CD14-positive monocyte (primary cell): ENCODE results near the gene KIAA1191. TPM values are rescaled to one million over a fixed set of nuclear protein-coding genes. Genes with fewer than 3 reads are reported as not detected.

Experiments used
- DNase-seq, 3 donors: peaks; one replicate each; pipeline ENCODE4 v3.0.0-alpha.2; 2011 to 2022
- H2AFZ ChIP-seq: 2 replicates; pipeline ENCODE4 v1.6.0; 2012; ENCODE audit warnings: mild to moderate bottlenecking, low read depth, low read length, inconsistent platforms; ENCODE audit not compliant: insufficient read depth, poor library complexity, severe bottlenecking
- H3K27ac ChIP-seq, 2 donors: 1 replicate in 1 of 2; 2 replicates in 1 of 2; pipeline ENCODE4 v1.5.1; 2012 to 2013; ENCODE audit warnings: low read length in 2 of 2, control low read depth in 1 of 2, inconsistent platforms in 1 of 2, low read depth in 1 of 2, mild to moderate bottlenecking in 1 of 2
- H3K27me3 ChIP-seq, 2 donors: one replicate each; pipeline versions ENCODE4 v1.6.0 to v1.6.1; 2011 to 2013; ENCODE audit warnings: low read length in 2 of 2; ENCODE audit not compliant: control insufficient read depth in 2 of 2, insufficient read depth in 2 of 2
- H3K36me3 ChIP-seq, 2 donors: replicated peaks in 1 of 2; 1 replicate in 1 of 2; 2 replicates in 1 of 2; pipeline versions ENCODE4 v1.5.1 to v1.6.1; 2012 to 2013; ENCODE audit warnings: low read length in 2 of 2, control low read depth in 1 of 2, inconsistent platforms in 1 of 2, mild to moderate bottlenecking in 1 of 2; ENCODE audit not compliant: insufficient read depth in 2 of 2, control insufficient read depth in 1 of 2
- H3K4me1 ChIP-seq, 2 donors: 1 replicate in 1 of 2; 2 replicates in 1 of 2; pipeline versions ENCODE4 v1.5.1 to v1.6.1; 2012 to 2013; ENCODE audit warnings: low read length in 2 of 2, control low read depth in 1 of 2, inconsistent platforms in 1 of 2, mild to moderate bottlenecking in 1 of 2, moderate library complexity in 1 of 2; ENCODE audit not compliant: insufficient read depth in 2 of 2, control insufficient read depth in 1 of 2
- H3K4me2 ChIP-seq: replicated peaks from 2 replicates; pipeline ENCODE3; 2012; ENCODE audit warnings: low read length, moderate library complexity, mild to moderate bottlenecking; ENCODE audit not compliant: poor library complexity, severe bottlenecking; ENCODE audit errors: extremely low read depth
- H3K4me3 ChIP-seq, 3 experiments: fragments of 200-600 bp in 1 of 3; sonication (generic) in 1 of 3; replicated peaks in 1 of 3; 1 replicate in 2 of 3; 2 replicates in 1 of 3; pipeline ENCODE4 v1.5.1; 2011 to 2013; ENCODE audit warnings: low read length in 3 of 3, mild to moderate bottlenecking in 3 of 3, control low read depth in 2 of 3, low read depth in 2 of 3, inconsistent platforms in 1 of 3, moderate library complexity in 1 of 3
- H3K79me2 ChIP-seq: 2 replicates; pipeline ENCODE4 v1.6.0; 2012; ENCODE audit warnings: mild to moderate bottlenecking, control low read depth, inconsistent platforms, low read length, moderate library complexity; ENCODE audit not compliant: insufficient read depth
- H3K9ac ChIP-seq: 2 replicates; pipeline ENCODE4 v1.6.0; 2017; ENCODE audit warnings: low read length, mild to moderate bottlenecking; ENCODE audit not compliant: insufficient read depth, poor library complexity, severe bottlenecking
- H3K9me3 ChIP-seq, 2 donors: replicated peaks in 1 of 2; 1 replicate in 1 of 2; 2 replicates in 1 of 2; pipeline versions ENCODE4 v1.5.1 to v1.6.1; 2012 to 2013; ENCODE audit warnings: low read length in 2 of 2, control low read depth in 1 of 2; ENCODE audit not compliant: control insufficient read depth in 1 of 2, insufficient read depth in 1 of 2
- H4K20me1 ChIP-seq: 2 replicates; pipeline ENCODE4 v1.6.0; 2012; ENCODE audit warnings: mild to moderate bottlenecking, low read length, control low read depth, moderate library complexity; ENCODE audit not compliant: insufficient read depth
- H3K27ac Mint-ChIP-seq, 7 donors: one replicate each; pipeline ENCODE4 v1.8.0; 2020; ENCODE audit warnings: mild to moderate bottlenecking in 7 of 7, mixed read lengths in 7 of 7, moderate library complexity in 6 of 7, inconsistent platforms in 2 of 7
- H3K27me3 Mint-ChIP-seq, 3 donors: one replicate each; pipeline ENCODE4 v1.8.0; 2021 to 2022; ENCODE audit warnings: low read depth in 3 of 3, mild to moderate bottlenecking in 3 of 3, mixed read lengths in 3 of 3, moderate library complexity in 3 of 3, inconsistent platforms in 1 of 3
- H3K36me3 Mint-ChIP-seq, 2 donors: one replicate each; pipeline ENCODE4 v1.8.0; 2020; ENCODE audit warnings: mixed read lengths in 2 of 2, inconsistent platforms in 1 of 2, mild to moderate bottlenecking in 1 of 2
- H3K4me1 Mint-ChIP-seq: one replicate; pipeline ENCODE4 v1.8.0; 2020; ENCODE audit warnings: mild to moderate bottlenecking, mixed read lengths
- H3K4me3 Mint-ChIP-seq, 2 donors: one replicate each; pipeline ENCODE4 v1.8.0; 2020; ENCODE audit warnings: mild to moderate bottlenecking in 2 of 2, mixed read lengths in 2 of 2, moderate library complexity in 1 of 2
- H3K9me3 Mint-ChIP-seq, 7 donors: one replicate each; pipeline ENCODE4 v1.8.0; 2020 to 2022; ENCODE audit warnings: mixed read lengths in 7 of 7, mild to moderate bottlenecking in 6 of 7, moderate library complexity in 6 of 7, inconsistent platforms in 2 of 7
- WGBS: methylation state at CpG from one replicate; pipeline ENCODE4 v1.1.5; 2013; ENCODE audit warnings: missing lambda C conversion rate; ENCODE audit not compliant: insufficient coverage; 5-methylcytosine and 5-hydroxymethylcytosine counted together
- intact Hi-C, 2 donors: fragments of 100-400 bp; cut with micrococcal nuclease; formaldehyde crosslinking; loops; one replicate each; pipeline versions ENCODE4 v1.15.0 to v1.15.1; 2023
- polyA plus RNA-seq, 3 donors: library from polyadenylated mRNA; depleted of rRNA in 1 of 3; unstranded in 2 of 3; stranded (reverse) in 1 of 3; fragments of 300-500 nt in 2 of 3; fragments of >200 nt in 1 of 3; fragmentation: Illumina TruSeq in 2 of 3; gene quantifications; 1 replicate in 2 of 3; 2 replicates in 1 of 3; pipeline ENCODE4 v1.2.3, GENCODE V29; 2012 to 2021
- TF ChIP-seq, protein P1 (sequence below): fragments of 200-600 bp; IDR thresholded peaks from one replicate; pipeline ENCODE4 v1.8.0; 2022; ENCODE audit warnings: antibody characterized with exemption, mild to moderate bottlenecking

The KIAA1191 gene
- polyA plus RNA-seq, 3 donors, result 32.3 to 36.4 (median 32.5) TPM

DNA sequence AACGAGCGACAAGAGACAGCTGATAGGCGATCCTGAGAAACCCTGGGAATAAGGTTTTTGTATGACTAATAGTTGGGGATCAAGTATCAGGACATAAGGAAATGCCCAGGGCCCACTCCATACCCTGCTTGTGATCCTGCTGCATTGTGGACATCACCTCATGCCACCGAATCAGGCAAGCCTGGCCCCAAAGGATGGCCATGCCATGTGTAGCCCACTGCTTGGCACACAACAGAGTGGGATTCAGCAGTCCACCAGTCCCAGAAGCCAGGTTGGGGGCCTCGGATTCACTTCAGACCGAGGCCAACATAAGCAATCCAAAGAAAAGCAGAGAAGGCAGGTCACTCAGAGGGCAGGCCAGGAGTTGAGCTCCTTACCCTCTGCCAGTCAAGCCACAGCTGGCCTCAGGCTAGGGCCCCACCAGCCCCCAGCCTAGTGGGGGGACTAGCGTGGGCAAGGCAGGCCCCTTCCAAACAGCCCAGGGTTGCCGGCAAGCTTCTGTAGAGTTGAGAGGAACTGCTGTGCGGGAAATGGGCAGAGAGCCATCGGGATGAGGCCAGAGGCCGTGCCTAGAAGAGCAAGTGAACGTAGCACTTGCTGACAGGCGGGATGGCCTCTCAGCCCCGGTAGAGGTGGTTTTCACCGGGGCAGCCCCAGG lies 21.8 kb upstream of the KIAA1191 start:
- Mint-ChIP-seq H3K36me3 (peaks cover 47 to 55% of the 10 kb centered on the region in 2 donors), H3K4me1 (peaks cover 23% of the 10 kb centered on the region), H3K9me3 (no peaks in the 10 kb centered on the region), H3K4me3 (no peak overlapping the region), H3K27ac (no peak overlapping the region), H3K27me3 (peaks cover 0 to 2% (median 0%) of the 10 kb centered on the region in 3 donors)
- intact Hi-C loops, result loop anchor here in 1 of 2 donors (10.0 kb wide), 1 partner anchor 151 kb away; the partner anchor contains the start of gene RNF44
- Histone ChIP-seq H3K79me2 (peaks cover 27% of the 10 kb centered on the region), H3K36me3 (peaks cover 39 to 62% of the 10 kb centered on the region in 2 donors), H3K27me3 (no peaks in the 10 kb centered on the region), H4K20me1 (peaks cover 11% of the 10 kb centered on the region), H3K4me1 (peaks cover 10 to 18% of the 10 kb centered on the region in 2 donors), H3K9me3 (no peaks in the 10 kb centered on the region), H3K4me3 (no peak overlapping the region), H3K4me2 (no peak overlapping the region), H3K9ac (no peak overlapping the region), H3K27ac (no peak overlapping the region), H2AFZ (no peak overlapping the region)
- DNase-seq, result no peak
- 85% methylated on average over 12 of the region's 15 CpGs for WGBS
- TF ChIP-seq, protein P1, sequence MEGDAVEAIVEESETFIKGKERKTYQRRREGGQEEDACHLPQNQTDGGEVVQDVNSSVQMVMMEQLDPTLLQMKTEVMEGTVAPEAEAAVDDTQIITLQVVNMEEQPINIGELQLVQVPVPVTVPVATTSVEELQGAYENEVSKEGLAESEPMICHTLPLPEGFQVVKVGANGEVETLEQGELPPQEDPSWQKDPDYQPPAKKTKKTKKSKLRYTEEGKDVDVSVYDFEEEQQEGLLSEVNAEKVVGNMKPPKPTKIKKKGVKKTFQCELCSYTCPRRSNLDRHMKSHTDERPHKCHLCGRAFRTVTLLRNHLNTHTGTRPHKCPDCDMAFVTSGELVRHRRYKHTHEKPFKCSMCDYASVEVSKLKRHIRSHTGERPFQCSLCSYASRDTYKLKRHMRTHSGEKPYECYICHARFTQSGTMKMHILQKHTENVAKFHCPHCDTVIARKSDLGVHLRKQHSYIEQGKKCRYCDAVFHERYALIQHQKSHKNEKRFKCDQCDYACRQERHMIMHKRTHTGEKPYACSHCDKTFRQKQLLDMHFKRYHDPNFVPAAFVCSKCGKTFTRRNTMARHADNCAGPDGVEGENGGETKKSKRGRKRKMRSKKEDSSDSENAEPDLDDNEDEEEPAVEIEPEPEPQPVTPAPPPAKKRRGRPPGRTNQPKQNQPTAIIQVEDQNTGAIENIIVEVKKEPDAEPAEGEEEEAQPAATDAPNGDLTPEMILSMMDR, result no peak

DNA sequence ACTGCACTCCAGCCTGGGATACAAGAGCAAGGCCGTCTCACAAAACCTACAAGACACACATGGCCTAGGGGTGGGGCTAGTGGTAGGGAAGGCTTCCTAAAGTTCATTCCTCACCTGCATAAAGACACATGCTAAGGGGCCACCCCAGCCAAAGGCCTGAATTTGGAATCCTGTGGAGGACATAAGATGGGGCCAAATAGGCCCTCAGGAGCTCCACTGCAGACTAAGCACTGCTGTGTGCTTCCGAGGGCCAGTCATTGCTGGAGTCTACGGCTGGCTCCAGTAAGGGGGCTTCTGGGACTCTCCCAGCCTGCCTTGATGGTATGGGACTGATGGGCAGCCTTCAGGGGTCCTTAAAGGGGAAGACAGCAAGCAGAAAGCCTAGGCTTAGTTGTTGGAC lies 21.2 kb upstream of the KIAA1191 start:
- Mint-ChIP-seq H3K27ac (peak overlapping the region in 1 of 7 donors; percentile 48), H3K27me3 (peaks cover 0 to 2% (median 0%) of the 10 kb centered on the region in 3 donors), H3K4me3 (no peak overlapping the region), H3K4me1 (peaks cover 19% of the 10 kb centered on the region), H3K36me3 (peaks cover 47 to 55% of the 10 kb centered on the region in 2 donors), H3K9me3 (no peaks in the 10 kb centered on the region)
- H4K20me1 ChIP-seq, result peaks cover 11% of the 10 kb centered on the region
- peaks cover 20% of the 10 kb centered on the region for H3K79me2 ChIP-seq
- no CpG with 5 or more reads among the region's 3 CpGs for WGBS
- H3K4me1 ChIP-seq, result peaks cover 6 to 12% of the 10 kb centered on the region in 2 donors
- no peak overlapping the region for H3K4me3 ChIP-seq
- intact Hi-C loops, result loop anchor here in 1 of 2 donors (10.0 kb wide), 1 partner anchor 152 kb away; the partner anchor contains the start of gene RNF44
- no peaks in the 10 kb centered on the region for H3K27me3 ChIP-seq
- DNase-seq, result no peak
- H3K9me3 ChIP-seq, result no peaks in the 10 kb centered on the region
- no peak overlapping the region for H3K27ac ChIP-seq
- TF ChIP-seq, protein P1, result no peak
- H3K36me3 ChIP-seq, result peaks cover 39 to 62% of the 10 kb centered on the region in 2 donors
- no peak overlapping the region for H2AFZ ChIP-seq
- no peak overlapping the region for H3K9ac ChIP-seq
- H3K4me2 ChIP-seq, result no peak overlapping the region
